NCI-H2227 (cell line): ENCODE data around the gene GPR4.
"Not testable (repeated sequence)": the region's sequence is repeated elsewhere in the genome, so short reads cannot be mapped to it uniquely, and the experiment has no call there.

Source experiments
- DNase-seq: peaks from one replicate; lab custom pipeline; 2025; ENCODE audit not compliant: unreplicated experiment; lab: John Stamatoyannopoulos, UW

The GPR4 gene

GRCh38 chr19:45601524-45602374, at the start of gene GPR4:
TSS of gene GPR4 (minus strand) at chr19:45602212. CDS start at chr19:45591866, 10,346 bp downstream.
- peak; percentile 41 for DNase-seq

GRCh38 chr19:45650722-45651121, 48.7 kb upstream of the GPR4 start:
- no peak for DNase-seq

DNA sequence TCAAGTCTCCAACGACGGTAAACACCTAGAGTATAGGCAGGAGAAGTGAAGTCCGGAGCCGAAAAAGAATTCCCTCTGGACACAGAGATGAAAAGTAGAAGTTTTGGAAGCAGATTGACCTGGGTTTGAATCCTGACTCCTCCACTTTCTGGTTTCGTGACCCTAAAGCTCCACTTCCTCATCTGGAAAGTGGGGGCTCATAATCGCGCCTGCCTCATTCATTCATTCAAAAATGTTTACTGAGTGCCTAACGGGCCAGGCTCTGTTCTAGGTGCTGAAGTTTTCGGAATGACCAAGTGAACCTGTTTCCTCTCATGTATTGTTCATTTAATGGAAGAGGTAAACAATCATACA, 44.3 kb upstream of the GPR4 start:
- DNase-seq: no peak

- DNase-seq: peak; percentile 94
Observed at GRCh38 chr19:45645631-45646344, 43.8 kb upstream of the GPR4 start.

- no peak for DNase-seq
Observed at GRCh38 chr19:45645068-45645630, 43.1 kb upstream of the GPR4 start.

- DNase-seq: no peak
Observed at GRCh38 chr19:45643927-45644771, 42.1 kb upstream of the GPR4 start.

DNA sequence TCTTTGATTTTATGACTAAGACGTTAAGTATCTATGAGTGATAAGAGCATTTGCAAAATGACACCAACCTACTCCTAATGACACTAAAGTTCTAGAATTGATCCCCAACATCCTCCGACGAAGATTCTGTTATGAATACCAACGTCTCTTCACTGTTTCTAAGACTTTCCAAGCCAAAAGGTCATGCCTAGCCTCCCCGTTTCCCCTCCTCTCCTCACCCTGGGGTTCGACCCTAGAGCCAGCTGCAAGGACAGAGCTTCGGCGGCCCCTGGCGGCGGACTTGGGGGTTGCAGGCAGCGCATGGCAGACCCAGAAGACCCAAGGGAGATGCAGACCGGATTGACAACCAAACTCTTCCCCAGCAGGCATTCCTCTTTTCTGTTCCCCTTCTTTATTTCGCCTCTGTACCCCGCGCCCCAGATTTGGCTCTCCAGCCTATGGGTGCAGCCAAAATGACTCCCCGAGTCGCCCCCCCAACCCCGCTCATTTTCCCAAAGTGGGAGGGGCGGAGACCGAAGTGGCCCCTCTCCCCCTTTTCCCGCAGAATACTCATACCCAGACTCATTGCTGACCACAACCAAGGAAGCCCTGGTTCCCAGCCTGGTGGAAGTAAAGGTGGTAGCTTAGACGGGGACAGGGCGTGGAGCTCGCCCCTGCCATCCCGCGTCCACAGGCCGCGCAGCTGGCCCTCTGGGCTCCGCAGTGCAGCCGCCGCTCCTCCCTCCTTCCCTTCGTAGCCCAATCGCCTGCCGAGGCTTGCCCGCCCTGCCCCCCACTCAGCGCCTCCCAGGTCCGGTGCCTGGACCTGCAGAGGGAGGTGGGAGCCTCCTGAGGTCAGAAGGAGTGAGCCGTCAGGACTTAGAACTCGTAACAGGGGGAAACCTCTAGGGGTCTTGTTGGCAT, 41.3 kb upstream of the GPR4 start:
- DNase-seq: peak; percentile 69

GRCh38 chr19:45641274-45642105, 39.5 kb upstream of the GPR4 start:
- DNase-seq: no peak

DNA sequence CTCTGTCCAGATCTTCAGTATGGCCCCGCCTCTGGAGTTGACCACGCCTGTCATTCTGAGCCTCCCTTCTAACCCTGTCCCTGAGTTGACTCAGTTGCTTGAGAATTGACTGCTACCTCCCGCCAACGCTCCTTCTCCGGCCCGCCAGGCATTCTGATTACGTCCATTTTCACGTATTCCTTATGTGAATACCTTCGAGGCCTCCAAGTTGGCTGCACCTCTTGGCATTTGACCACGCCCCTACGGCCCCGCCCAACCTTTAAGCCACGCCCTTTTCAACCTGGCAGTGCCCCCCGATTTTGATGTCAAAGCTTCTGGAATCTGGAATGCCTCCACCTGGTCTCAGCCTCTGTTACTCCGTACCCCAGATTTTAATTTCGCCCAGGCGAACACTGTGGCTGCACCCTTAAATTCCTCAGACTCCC, 38.8 kb upstream of the GPR4 start:
- no peak for DNase-seq

DNA sequence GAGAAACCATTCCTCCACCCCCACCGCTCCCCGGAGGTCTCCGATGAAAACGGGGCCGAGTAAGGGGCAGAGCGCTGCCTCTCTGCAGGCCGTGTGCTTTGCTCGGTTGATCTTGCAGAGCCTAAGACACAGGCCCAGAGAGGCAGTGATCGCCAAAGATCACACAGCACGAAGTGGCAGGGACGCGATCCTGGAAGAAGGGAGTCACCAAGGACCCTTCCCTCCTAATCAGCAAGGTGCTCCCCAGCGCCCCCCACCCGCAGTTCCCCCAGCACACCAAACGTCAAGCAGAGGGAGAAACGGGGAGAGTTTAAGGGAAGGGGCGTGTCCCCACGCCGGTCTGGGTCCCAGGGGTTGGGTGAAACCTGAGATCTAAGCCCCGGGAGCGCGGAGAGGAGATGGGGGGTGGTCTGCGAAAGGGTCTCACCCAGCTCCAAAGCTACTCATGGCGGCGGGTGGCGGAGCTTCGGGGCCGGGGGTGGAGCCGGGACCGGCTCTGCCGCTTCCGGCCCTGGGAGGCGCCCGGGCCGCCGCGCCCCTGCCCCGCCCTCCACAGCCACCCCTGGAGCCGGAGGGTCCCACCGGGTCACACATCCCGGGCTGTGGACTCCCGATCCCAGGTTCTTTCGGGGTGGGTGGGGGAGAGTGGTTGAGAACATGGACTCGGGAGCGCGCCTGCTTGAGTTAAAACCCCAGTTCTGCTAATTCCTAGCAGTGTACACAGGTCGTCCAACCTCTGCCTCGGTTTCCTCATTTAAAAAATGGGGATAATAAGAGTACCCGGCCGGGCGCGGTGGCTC, 37.1 kb upstream of the GPR4 start, which contains the start of gene EML2:
EML2 (minus strand) TSS at position 468 of the 800 bp plus-strand sequence; CDS start at position 447, 21 bp downstream.
- DNase-seq: no peak

- DNase-seq: no peak
Observed at GRCh38 chr19:45637890-45638667, 36.1 kb upstream of the GPR4 start.

DNA sequence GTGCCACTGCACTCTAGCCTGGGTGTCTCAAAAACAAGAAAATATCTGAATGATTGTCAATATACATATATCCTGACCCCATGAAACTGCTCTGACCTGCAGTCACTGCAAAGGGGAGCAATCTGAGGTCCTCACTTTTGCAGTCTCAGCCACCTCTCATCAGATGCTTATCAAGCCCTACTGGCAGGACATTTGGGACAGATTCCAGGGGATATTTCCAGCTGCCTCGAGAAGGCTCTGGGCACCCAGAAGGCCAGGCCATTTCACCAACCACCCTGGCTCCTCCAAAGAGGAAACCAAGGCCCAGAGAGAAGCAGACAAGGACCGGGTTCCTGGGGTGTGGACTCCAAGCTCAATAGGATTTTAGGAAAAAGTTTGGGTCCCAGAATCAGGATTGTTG, 34.9 kb upstream of the GPR4 start:
- no peak for DNase-seq

DNA sequence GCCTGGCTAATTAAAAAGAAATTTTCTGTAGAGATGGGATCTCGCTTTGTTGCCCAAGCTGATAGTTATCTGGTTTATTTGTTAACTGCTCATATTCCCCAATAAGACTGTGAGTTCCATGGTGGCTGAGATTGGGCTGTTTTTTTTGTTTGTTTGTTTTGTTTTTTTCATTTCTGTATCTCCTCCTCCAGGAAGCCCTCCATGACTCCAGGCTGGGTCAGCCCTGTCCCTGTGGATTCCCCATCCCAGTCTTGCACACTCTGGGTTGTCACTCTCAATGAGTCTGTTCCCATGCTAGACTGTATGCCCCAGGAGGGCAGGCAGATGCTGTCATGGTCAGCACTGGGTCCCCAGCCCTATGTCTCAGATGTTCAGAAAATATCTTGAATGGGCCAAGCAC, 34.3 kb upstream of the GPR4 start:
- no peak for DNase-seq

DNA sequence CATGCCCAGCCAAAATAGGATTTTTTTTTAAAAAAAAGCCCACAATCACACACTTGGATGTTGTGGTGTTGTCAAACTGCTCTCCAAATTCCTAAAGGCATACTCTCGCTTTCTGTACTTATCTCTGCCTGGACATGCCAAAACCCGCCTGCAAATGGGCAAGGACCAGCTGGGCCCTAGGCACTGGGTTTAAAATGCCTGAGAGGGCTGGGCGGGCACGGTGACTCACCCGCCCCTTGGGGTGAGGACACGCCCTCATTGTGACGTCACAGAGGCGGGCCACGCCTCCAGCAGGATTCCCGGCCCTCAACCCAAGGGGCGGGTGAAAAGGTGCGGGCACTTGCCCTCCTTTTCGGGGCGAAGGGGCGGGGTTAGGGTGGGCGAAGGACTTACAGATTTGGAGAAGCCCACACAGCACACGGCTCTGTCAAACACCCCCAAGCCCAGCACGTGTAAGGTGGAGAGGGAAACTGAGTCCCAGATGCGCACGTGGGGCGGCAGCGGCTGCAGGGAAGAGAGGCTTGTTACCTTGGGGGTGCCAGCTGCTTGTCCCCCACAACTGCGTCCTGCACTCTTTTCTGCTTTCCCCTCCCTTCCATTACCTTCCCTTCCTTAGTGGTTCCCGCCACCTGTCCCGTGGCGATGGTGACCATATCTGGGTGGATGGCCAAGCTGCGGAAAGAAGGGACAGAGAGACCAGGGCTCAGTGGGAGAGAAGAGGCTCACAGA, 30.6 kb upstream of the GPR4 start:
- peak; percentile 51 for DNase-seq

DNA sequence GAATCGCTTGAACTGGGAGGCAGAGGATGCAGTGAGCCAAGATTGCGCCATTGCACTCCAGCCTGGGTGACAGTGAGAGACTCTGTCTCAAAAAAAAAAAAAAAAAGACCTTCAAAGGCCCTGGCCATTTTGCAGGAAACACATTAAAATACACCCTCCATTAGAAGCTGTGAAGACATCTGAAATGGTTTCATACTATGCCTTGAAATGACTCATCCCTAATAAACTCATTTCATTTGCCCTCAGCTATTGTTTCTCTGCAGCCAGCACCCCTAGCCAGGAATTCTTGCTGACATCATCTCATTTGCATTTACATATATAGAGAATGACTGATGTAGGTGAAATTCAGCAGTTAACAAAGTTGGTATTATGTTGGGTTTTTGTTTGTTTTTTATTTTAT, 28.5 kb upstream of the GPR4 start:
- DNase-seq: no peak

GRCh38 chr19:45629704-45630103, 27.7 kb upstream of the GPR4 start:
- DNase-seq: no peak

GRCh38 chr19:45628219-45628618, 26.2 kb upstream of the GPR4 start:
- DNase-seq: not testable (repeated sequence)
